ENCODE results near the gene ADH7. TPM values are rescaled to one million over a fixed set of nuclear protein-coding genes. Genes with fewer than 3 reads are reported as not detected.
A peak's percentile ranks its signal among the peaks of the same experiment; 100 is the strongest.

ADH7 gene
- total and polyA plus RNA-seq, 5 experiments from 2014 or later: not detected

DNA sequence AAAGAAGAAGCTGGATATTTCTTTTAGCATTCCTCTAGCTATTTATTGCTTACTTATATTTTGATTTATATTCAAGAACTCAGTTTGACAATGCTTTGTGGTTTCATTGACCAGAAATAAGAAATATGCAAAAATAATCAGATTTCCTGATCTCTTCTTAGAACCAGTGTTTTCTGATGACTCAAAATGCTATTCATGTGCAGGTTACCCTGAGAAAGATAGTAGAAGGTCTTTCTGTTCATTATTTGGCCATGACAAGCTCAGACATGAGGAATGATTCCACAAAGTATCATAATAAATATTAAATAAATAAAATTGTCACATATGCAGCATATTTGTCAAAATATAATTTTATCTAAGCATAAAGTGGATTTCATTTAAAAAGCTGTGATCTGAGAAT, 24.1 kb downstream of the ADH7 start:
- Mint-ChIP-seq H3K9me3 (no peaks in the 10 kb centered on the region), H3K4me3 (no peak overlapping the region), H3K27me3 (peaks cover 0 to 1% (median 0%) of the 10 kb centered on the region in 5 donors), H3K4me1 (no peaks in the 10 kb centered on the region), H3K27ac (no peak overlapping the region), H3K36me3 (no peaks in the 10 kb centered on the region)
- POLR2A ChIA-PET: no interaction called here
- no peak for DNase-seq
- ATAC-seq: no peak

DNA sequence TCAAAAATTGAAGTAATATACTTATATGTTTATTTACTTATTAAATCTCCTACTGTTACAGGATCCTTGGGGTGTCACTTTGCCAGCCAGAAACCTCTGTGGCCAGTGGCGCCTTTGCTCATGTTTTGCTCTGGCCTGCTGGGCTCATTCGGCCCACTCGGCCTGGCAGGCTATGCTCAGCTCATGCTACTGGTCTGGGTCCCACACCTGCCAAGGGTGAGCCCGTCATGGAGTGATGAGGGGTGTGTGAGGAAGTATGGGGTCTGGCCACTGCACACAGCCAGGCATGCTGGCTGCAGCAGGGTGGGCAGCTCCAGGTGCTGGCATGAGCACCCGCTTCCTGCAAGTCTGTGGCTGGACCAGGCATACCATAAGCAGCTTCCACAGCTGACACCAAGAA, 25.1 kb downstream of the ADH7 start:
- ATAC-seq (no peak), DNase-seq (no peak)
- Mint-ChIP-seq H3K27me3 (peaks cover 0 to 1% (median 0%) of the 10 kb centered on the region in 5 donors), H3K9me3 (no peaks in the 10 kb centered on the region), H3K4me3 (no peak overlapping the region), H3K4me1 (peaks cover 0 to 5% (median 0%) of the 10 kb centered on the region in 4 donors), H3K36me3 (no peaks in the 10 kb centered on the region), H3K27ac (no peak overlapping the region)
- POLR2A ChIA-PET: no interaction called here

DNA sequence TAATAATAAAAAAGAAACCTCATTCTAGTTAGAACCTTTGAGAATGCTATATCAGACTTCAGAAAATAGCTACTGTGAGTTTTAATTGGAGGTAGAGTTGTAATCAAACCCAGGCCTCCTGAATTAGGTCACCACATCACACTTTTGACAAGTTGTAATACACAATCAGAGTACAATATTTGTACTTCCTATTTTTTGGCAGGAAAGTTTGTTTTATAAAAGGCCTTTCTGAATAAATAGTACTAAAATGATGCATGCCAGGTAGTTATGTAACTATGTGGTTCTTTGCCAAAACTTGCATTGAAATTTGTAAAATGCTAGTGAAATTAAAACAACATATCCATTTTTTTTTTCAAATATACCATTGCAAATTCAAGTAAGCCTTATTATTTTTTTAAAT, 26.8 kb downstream of the ADH7 start:
- Mint-ChIP-seq H3K36me3 (no peaks in the 10 kb centered on the region), H3K27ac (no peak overlapping the region), H3K27me3 (peaks cover 0 to 1% (median 0%) of the 10 kb centered on the region in 5 donors), H3K9me3 (no peaks in the 10 kb centered on the region), H3K4me3 (no peak overlapping the region), H3K4me1 (peaks cover 0 to 5% (median 0%) of the 10 kb centered on the region in 4 donors)
- no peak for DNase-seq
- POLR2A ChIA-PET: no interaction called here
- ATAC-seq: no peak

DNA sequence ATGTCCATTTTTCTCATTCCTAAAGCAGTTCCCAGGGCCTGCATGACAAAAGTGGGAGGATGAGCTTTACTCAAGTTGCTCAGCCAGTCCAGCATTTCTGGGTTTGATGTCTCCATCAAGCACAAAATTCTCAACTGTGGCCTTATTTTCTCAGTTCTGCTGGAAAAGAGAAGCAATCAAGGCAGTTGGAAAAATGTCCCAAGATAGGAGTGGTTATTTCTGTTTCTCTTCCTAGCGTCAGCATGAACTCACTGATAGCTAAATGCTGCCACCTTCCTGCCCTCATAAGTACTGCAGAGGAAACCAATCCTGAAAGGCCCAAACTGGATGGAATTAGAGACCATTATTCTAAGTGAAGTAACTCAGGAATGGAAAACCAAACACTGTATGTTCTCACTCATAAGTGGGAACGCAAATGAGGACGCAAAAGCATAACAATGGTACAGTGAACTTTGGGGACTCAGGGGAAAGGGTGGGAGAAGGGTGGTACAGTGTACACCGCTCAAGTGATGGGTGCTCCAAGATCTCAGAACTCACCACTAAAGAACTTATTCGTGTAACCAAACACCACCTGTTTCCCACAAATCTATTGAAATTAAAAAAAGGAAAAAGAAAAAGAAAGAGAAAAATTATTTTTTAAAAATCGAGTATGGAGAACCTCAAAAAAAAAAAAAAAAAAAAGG, 29.6 kb downstream of the ADH7 start:
- no peak overlapping the region for H3K4me3 Mint-ChIP-seq
- POLR2A ChIA-PET: interaction anchor here (0.7 kb wide), 1 partner anchor 413 kb away, joined by 3 read pairs; no protein-coding TSS in a partner anchor
- ATAC-seq: peak; percentile 56 to 61

DNA sequence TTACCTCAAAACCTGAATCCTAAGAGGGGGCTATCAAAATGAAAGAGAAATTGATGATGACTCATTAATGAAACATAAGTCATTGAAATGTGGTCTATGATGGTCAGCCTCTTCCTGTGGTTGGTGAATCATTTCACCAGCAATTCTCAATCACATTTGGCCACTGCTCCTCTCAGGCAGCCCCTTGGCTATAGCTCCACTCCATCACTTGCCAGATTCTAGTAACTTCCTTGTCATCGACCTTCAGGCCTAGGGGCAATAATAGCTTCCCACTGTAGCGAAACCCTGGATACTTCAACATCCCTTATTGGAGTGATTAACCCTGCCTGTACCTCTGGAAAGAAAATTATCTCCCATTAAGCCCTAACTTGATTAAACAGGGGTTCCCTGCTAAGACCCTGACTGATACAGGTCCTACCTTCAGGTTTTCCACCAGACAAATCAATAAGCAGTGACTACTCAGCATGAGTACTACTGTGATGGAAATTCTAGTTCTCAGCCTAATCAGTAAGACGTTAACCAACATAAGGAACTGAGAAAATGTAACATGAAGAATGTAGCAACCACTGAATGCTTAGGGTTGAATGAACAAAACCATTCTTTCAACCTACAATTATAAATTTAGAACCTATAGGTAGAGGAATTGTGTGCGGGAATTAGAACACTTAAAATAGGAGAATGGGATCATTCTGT, 30.4 kb downstream of the ADH7 start:
- no peaks in the 10 kb centered on the region for H3K36me3 Mint-ChIP-seq
- ATAC-seq (no peak), DNase-seq (no peak)
- peaks cover 0 to 1% (median 0%) of the 10 kb centered on the region in 5 donors for H3K27me3 Mint-ChIP-seq
- H3K4me3 Mint-ChIP-seq: no peak overlapping the region
- no peaks in the 10 kb centered on the region for H3K9me3 Mint-ChIP-seq
- H3K4me1 Mint-ChIP-seq: peaks cover 0 to 5% (median 0%) of the 10 kb centered on the region in 4 donors
- H3K27ac Mint-ChIP-seq: no peak overlapping the region
- POLR2A ChIA-PET: no interaction called here

More for the DNA sequence above, 29.6 kb downstream of the ADH7 start:
- H3K27ac Mint-ChIP-seq: no peak overlapping the region
- H3K27me3 Mint-ChIP-seq: peaks cover 0 to 1% (median 0%) of the 10 kb centered on the region in 5 donors
- peaks cover 0 to 5% (median 0%) of the 10 kb centered on the region in 4 donors for H3K4me1 Mint-ChIP-seq
- no peaks in the 10 kb centered on the region for H3K36me3 Mint-ChIP-seq
- no peaks in the 10 kb centered on the region for H3K9me3 Mint-ChIP-seq
- peak; percentile 15 to 74 (median 55) for DNase-seq

DNA sequence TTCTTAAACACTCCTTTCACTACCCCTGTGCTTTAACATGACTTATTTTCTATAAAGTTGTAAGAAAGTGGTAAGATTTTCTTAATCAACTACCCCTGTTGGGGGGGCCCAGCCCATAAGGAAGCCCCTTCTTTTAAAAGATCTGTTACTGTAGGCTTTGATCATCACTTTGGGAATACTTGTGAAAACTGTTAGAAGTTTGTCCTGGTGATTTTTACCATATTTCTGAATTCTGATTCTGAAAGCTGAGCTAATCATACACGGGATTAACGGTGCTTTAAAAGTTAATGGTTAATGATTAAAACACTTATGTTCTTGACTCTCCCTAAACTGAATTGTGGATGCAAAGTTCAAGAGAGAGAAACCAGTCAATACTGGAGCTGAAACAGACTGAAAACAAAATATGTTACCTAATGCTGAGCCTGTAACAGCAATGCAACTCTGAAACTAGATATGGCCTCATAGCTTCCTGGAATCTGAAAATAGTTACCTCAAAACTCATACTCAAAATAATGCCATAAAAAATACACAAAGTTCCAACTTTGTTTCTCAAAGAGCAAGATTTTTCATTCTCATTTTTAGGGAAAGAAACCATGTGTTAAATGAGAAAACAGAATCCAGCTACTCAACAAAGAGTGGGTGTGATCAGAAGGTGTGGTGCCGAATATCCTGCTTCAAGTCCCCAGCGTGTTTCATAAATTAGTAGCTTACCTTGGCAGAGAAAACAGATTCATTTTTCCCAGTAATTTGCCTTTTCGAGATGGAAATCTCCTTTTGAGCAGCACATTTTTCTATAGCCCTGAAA, 31.6 kb downstream of the ADH7 start:
- Mint-ChIP-seq H3K4me1 (peaks cover 0 to 5% (median 0%) of the 10 kb centered on the region in 4 donors), H3K9me3 (no peaks in the 10 kb centered on the region), H3K4me3 (no peak overlapping the region), H3K36me3 (no peaks in the 10 kb centered on the region), H3K27ac (no peak overlapping the region), H3K27me3 (peaks cover 0 to 1% (median 0%) of the 10 kb centered on the region in 5 donors)
- DNase-seq (no peak), ATAC-seq (no peak)
- POLR2A ChIA-PET: no interaction called here

DNA sequence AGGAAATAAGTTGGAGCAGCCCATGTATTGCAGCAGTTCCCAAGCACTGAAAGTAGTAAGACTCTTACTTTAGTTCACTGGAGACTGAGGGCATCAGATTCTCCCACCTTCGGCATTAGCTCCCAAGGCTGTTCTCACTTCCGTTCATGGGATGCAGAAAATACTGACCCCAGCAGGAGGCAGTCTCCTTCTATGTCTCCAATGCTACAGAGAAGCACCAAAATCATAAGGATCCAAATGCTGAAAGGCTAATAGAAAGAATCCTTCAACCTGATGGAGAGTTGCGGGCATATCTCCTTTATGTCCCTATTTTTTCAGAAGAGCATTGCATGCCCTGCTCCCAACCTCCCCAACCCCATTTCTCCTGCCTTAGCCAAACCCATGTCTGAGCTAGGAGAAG, 32.4 kb downstream of the ADH7 start:
- ATAC-seq: no peak
- H3K27me3 Mint-ChIP-seq: peaks cover 0 to 1% (median 0%) of the 10 kb centered on the region in 5 donors
- peaks cover 0 to 5% (median 0%) of the 10 kb centered on the region in 4 donors for H3K4me1 Mint-ChIP-seq
- no peak overlapping the region for H3K27ac Mint-ChIP-seq
- POLR2A ChIA-PET: no interaction called here
- no peaks in the 10 kb centered on the region for H3K36me3 Mint-ChIP-seq
- H3K4me3 Mint-ChIP-seq: no peak overlapping the region
- peaks cover 0 to 4% (median 0%) of the 10 kb centered on the region in 9 donors for H3K9me3 Mint-ChIP-seq
- DNase-seq: no peak

DNA sequence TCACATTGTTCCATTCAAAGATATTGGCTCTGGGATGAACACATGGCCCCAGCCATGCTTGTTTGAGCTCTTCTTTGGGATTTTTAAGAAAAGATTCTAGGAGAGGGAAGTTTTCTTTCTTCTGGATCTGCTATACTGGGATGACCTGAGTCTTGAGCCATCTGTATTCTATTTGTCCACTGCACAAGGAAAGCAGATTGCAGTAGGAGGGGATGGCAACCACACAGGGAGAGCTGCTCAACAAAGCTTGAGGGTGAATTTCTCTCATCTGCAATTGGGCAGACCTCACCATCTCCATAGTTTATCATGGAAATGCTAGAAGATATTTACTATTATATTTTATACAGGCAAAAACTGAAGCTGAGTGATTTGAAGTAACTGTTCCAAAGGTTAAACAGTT, 34.3 kb downstream of the ADH7 start:
- POLR2A ChIA-PET: no interaction called here
- ATAC-seq (no peak), DNase-seq (no peak)
- Mint-ChIP-seq H3K27me3 (no peaks in the 10 kb centered on the region), H3K36me3 (no peaks in the 10 kb centered on the region), H3K9me3 (peaks cover 0 to 4% (median 0%) of the 10 kb centered on the region in 9 donors), H3K4me3 (no peak overlapping the region), H3K27ac (no peak overlapping the region), H3K4me1 (peaks cover 0 to 5% (median 0%) of the 10 kb centered on the region in 4 donors)

DNA sequence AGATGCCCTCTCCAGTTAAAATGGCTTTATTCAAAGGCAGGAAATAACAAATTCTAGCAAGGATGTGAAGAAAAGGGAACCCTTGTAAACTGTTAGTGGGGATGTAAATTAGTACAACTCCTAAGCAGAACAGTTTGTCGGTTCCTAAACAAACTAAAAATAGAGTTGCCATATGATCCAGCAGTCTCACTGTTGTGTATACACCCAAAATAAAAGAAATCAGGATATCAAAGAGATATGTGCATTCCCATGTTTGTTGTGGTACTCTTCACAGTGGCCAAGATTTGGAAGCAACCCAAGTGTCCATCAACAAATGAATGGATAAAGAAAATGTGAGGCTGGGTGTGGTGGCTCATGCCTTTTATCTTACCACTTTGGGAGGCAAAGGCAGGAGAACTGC, 36.1 kb downstream of the ADH7 start:
- H3K27ac Mint-ChIP-seq: no peak overlapping the region
- DNase-seq (no peak), ATAC-seq (no peak)
- POLR2A ChIA-PET: no interaction called here
- H3K9me3 Mint-ChIP-seq: peaks cover 0 to 4% (median 0%) of the 10 kb centered on the region in 9 donors
- peaks cover 0 to 2% (median 0%) of the 10 kb centered on the region in 5 donors for H3K27me3 Mint-ChIP-seq
- H3K36me3 Mint-ChIP-seq: no peaks in the 10 kb centered on the region
- H3K4me3 Mint-ChIP-seq: no peak overlapping the region
- H3K4me1 Mint-ChIP-seq: no peaks in the 10 kb centered on the region

DNA sequence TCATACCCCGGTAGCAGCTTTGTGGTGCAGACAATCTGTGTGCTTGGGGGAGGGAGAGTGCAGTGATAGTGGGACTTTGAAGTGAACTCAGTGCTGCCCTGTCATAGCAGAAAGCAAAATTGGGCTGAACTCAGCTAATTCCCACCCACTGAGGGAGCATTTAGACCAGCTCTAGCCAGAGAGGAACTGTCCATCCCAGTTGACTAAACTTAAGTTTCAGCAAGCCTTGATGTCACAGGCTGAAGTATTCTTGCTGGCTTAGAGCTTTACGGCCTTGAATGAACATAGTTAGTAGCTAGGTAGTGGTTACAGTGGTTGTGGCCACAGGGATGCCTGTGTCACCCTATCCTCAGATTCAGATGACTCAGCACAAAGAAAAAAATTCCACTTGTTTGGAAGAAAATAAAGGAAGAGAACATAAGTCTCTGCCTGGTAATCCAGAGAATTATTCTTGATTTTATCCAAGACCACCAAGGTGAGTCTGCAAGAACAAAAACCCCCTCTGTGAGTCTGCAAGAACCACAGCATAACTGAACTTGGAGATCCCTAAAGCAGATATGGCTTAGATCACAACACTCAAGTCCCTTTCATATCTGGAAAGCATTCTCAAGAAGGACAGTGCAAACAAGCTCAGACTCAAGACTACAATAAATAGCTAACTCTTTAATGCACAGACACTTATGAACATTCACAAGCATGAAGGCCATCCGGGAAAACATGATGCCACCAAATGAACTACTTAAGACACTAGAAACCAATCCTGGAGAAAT, 39.4 kb downstream of the ADH7 start:
- Mint-ChIP-seq H3K27ac (no peak overlapping the region), H3K27me3 (peaks cover 0 to 3% (median 2%) of the 10 kb centered on the region in 5 donors), H3K36me3 (peaks cover 0 to 3% (median under 1%) of the 10 kb centered on the region in 3 donors), H3K4me3 (no peak overlapping the region), H3K4me1 (no peaks in the 10 kb centered on the region), H3K9me3 (peaks cover 0 to 7% (median 0%) of the 10 kb centered on the region in 9 donors)
- DNase-seq (no peak), ATAC-seq (no peak)
- POLR2A ChIA-PET: no interaction called here

DNA sequence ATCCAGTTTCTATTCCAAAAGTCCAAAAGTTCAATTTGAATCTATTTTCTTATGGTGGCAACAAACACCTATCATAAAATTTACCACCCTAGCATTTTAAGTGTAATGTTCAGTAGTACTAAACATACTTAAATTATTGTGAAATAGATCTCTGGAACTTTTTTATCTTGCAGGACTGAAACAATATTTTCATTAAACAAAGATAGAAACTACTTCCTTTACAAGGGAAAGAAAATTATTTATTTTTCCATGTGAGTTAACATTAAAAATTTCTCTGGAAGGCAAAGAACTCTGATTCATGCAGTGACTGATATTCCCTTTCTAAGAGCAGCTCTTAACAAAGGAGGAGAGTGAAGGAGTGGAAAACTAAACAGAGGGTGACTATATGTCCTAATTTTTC, 40.2 kb downstream of the ADH7 start:
- Mint-ChIP-seq H3K36me3 (peaks cover 0 to 5% (median 2%) of the 10 kb centered on the region in 3 donors), H3K4me3 (no peak overlapping the region), H3K27ac (no peak overlapping the region), H3K4me1 (no peaks in the 10 kb centered on the region), H3K9me3 (peaks cover 0 to 7% (median 0%) of the 10 kb centered on the region in 9 donors), H3K27me3 (peaks cover 0 to 6% (median 2%) of the 10 kb centered on the region in 5 donors)
- DNase-seq (no peak), ATAC-seq (no peak)
- POLR2A ChIA-PET: no interaction called here

DNA sequence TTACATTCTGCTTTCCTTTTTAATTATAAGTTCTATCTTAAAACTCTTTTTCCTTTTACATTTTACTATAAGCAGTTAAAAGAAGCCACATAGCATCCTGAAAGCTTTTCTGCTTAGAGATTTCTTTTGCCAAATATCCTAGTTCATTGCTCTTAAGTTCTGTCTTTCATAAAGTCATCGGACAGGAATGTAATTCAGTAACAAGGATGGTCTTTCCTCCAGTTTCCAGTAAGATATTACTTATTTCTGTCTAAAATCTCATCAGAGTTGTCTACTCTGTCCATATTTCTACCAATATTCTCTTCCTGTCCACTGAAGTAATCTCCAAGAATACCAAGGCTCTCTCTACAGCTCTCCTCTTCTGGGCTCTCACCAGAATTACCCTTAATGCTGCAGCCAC, 45.1 kb downstream of the ADH7 start:
- H3K27me3 Mint-ChIP-seq: peaks cover 0 to 7% (median 6%) of the 10 kb centered on the region in 5 donors
- no peak for DNase-seq
- ATAC-seq: no peak
- H3K36me3 Mint-ChIP-seq: peaks cover 0 to 5% (median 2%) of the 10 kb centered on the region in 3 donors
- peaks cover 0 to 5% (median 0%) of the 10 kb centered on the region in 9 donors for H3K9me3 Mint-ChIP-seq
- H3K4me3 Mint-ChIP-seq: no peak overlapping the region
- POLR2A ChIA-PET: no interaction called here
- no peaks in the 10 kb centered on the region for H3K4me1 Mint-ChIP-seq
- H3K27ac Mint-ChIP-seq: no peak overlapping the region
